ENCODE results near the gene KCNQ2.

The KCNQ2 gene

DNA sequence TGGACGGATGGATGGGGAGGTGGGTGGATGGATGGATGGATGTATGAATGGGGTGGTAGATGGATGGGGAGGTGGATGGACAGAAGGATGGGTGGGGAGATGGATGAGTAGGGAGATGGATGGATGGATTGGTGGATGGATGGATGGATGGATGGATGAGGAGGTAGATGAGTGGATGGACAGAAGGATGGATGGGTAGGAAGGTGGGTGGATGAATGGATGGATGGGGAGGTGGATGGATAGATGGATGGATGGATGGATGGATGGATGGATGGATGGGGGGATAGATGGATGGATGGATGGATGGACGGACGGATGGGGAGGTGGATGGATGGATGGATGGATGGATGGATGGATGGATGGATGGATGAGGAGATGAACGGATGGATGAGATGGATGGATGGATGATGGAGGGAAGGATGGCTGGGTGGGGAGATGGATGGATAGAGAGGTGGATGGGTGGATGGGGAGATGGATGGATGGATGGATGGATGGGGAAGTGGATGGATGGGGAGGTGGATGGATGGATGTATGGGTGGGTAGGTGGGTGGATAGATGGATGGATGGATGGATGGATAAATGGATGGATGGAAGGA, 19.3 kb upstream of the KCNQ2 start:
- Histone ChIP-seq H3K27ac (ENCODE audit: low read length) (no peak overlapping the region), H3K36me3 (ENCODE audit: insufficient read depth, low read length) (no peaks in the 10 kb centered on the region), H3K4me1 (ENCODE audit: insufficient read depth, low read length) (peaks cover 9% of the 10 kb centered on the region), H3K9ac (ENCODE audit: low read depth, low read length) (no peak overlapping the region), H3K9me3 (ENCODE audit: insufficient read depth, low read length, severe bottlenecking) (no peaks in the 10 kb centered on the region), H4K20me1 (ENCODE audit: insufficient read depth, low read length) (peaks cover 8% of the 10 kb centered on the region; the same call in 1 of the 2 replicates), H3K79me2 (ENCODE audit: insufficient read depth, low read length) (no peaks in the 10 kb centered on the region), H3K4me2 (ENCODE audit: insufficient read depth, low read length) (no peak overlapping the region), H3K27me3 (ENCODE audit: insufficient read depth, low read length, poor library complexity) (no peaks in the 10 kb centered on the region), H2AFZ (ENCODE audit: low read depth, low read length) (no peak overlapping the region), H3K4me3 (ENCODE audit: low read depth in 1 of 2, low read length in 2 of 2) (no peak overlapping the region)
- TF ChIP-seq, protein P1, sequence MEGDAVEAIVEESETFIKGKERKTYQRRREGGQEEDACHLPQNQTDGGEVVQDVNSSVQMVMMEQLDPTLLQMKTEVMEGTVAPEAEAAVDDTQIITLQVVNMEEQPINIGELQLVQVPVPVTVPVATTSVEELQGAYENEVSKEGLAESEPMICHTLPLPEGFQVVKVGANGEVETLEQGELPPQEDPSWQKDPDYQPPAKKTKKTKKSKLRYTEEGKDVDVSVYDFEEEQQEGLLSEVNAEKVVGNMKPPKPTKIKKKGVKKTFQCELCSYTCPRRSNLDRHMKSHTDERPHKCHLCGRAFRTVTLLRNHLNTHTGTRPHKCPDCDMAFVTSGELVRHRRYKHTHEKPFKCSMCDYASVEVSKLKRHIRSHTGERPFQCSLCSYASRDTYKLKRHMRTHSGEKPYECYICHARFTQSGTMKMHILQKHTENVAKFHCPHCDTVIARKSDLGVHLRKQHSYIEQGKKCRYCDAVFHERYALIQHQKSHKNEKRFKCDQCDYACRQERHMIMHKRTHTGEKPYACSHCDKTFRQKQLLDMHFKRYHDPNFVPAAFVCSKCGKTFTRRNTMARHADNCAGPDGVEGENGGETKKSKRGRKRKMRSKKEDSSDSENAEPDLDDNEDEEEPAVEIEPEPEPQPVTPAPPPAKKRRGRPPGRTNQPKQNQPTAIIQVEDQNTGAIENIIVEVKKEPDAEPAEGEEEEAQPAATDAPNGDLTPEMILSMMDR (IDR thresholded peaks at IDR 0.05; ENCODE audit: borderline replicate concordance, extremely low read depth, low read length, poor library complexity, severe bottlenecking), result no peak
- TF ChIP-seq EZH2 (IDR thresholded peaks at IDR 0.05; ENCODE audit: borderline replicate concordance, low read depth, low read length, severe bottlenecking), result no peak
- DNase-seq (no peak), ATAC-seq (ENCODE audit: insufficient read depth, low read depth) (no peak)

DNA sequence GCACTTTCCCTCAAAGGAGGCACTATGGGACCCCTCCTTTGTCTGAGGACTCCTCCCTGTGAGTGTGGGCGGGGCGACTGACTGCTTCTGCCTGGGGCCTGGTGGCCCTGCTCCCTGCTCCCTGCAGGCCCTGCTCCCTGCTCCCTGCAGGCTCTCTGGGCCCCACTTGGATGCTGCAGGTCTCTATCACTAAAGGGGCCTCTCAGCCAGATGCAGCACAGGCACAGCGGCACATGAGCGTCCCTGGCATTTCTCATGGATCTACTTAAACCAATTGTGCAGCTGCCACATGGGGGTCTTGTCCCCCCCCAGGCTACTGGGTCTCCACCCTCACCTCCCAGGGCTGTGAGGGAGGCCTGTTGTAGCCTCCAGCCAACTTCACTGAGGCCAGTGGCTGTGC, 18.6 kb upstream of the KCNQ2 start:
- Histone ChIP-seq H3K79me2 (ENCODE audit: insufficient read depth, low read length) (no peaks in the 10 kb centered on the region), H3K4me2 (ENCODE audit: insufficient read depth, low read length) (no peak overlapping the region), H3K4me1 (ENCODE audit: insufficient read depth, low read length) (peaks cover 2% of the 10 kb centered on the region), H2AFZ (ENCODE audit: low read depth, low read length) (no peak overlapping the region), H3K9me3 (ENCODE audit: insufficient read depth, low read length, severe bottlenecking) (no peaks in the 10 kb centered on the region), H4K20me1 (ENCODE audit: insufficient read depth, low read length) (peaks cover 5% of the 10 kb centered on the region; the same call in 1 of the 2 replicates), H3K9ac (ENCODE audit: low read depth, low read length) (no peak overlapping the region), H3K36me3 (ENCODE audit: insufficient read depth, low read length) (no peaks in the 10 kb centered on the region), H3K27ac (ENCODE audit: low read length) (no peak overlapping the region), H3K27me3 (ENCODE audit: insufficient read depth, low read length, poor library complexity) (no peaks in the 10 kb centered on the region), H3K4me3 (ENCODE audit: low read depth in 1 of 2, low read length in 2 of 2) (no peak overlapping the region)
- DNase-seq (no peak), ATAC-seq (ENCODE audit: insufficient read depth, low read depth) (no peak)
- TF ChIP-seq, protein P1 (IDR thresholded peaks at IDR 0.05; ENCODE audit: borderline replicate concordance, extremely low read depth, low read length, poor library complexity, severe bottlenecking), result no peak
- TF ChIP-seq EZH2 (IDR thresholded peaks at IDR 0.05; ENCODE audit: borderline replicate concordance, low read depth, low read length, severe bottlenecking), result no peak

DNA sequence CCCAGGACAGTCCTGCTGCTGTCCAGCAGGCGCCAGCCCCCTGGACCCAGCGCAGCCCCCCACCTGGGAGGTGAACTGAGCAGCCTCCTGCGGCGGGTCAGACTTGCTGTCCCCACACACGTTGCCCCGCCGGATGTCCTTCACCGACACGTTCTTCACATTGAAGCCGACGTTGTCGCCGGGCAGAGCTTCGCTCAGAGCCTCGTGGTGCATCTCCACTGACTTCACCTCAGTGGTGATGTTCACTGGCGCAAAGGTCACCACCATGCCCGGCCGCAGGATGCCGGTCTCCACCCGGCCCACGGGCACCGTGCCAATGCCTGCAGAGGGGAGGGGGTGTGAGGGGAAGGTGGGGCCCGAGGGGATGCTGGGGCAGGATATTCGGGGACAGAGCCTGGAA, 18.0 kb upstream of the KCNQ2 start:
- Histone ChIP-seq H3K79me2 (ENCODE audit: insufficient read depth, low read length) (no peaks in the 10 kb centered on the region), H3K4me1 (ENCODE audit: insufficient read depth, low read length) (no peaks in the 10 kb centered on the region), H3K9ac (ENCODE audit: low read depth, low read length) (no peak overlapping the region), H3K27me3 (ENCODE audit: insufficient read depth, low read length, poor library complexity) (no peaks in the 10 kb centered on the region), H2AFZ (ENCODE audit: low read depth, low read length) (no peak overlapping the region), H3K27ac (ENCODE audit: low read length) (no peak overlapping the region), H4K20me1 (ENCODE audit: insufficient read depth, low read length) (no peaks in the 10 kb centered on the region; the same call in 1 of the 2 replicates), H3K36me3 (ENCODE audit: insufficient read depth, low read length) (no peaks in the 10 kb centered on the region), H3K4me3 (ENCODE audit: low read depth in 1 of 2, low read length in 2 of 2) (no peak overlapping the region), H3K4me2 (ENCODE audit: insufficient read depth, low read length) (no peak overlapping the region), H3K9me3 (ENCODE audit: insufficient read depth, low read length, severe bottlenecking) (no peaks in the 10 kb centered on the region)
- ATAC-seq (ENCODE audit: insufficient read depth, low read depth), result no peak
- TF ChIP-seq, protein P1 (IDR thresholded peaks at IDR 0.05; ENCODE audit: borderline replicate concordance, extremely low read depth, low read length, poor library complexity, severe bottlenecking), result no peak
- no peak for TF ChIP-seq EZH2 (IDR thresholded peaks at IDR 0.05; ENCODE audit: borderline replicate concordance, low read depth, low read length, severe bottlenecking)
- DNase-seq, result no peak

All from DND-41 (cell line).